Endothelial cell of umbilical vein (primary cell): ENCODE results near the gene PIKFYVE. TPM values are rescaled to one million over a fixed set of nuclear protein-coding genes. Genes with fewer than 3 reads are reported as not detected.

Experiments
- BruUV-seq: library from RNA; stranded (reverse); fragments of 400-500 nt; replicated peaks from 2 replicates; lab custom pipeline; 2021; lab: Mats Ljungman, UMichigan
- CTCF ChIA-PET: fragments of 300-600, 350-600 bp; sonication (Branson Sonifier 250); formaldehyde crosslinking; loops from one replicate; lab custom pipeline; 2021; ENCODE audit warnings: antibody characterized with exemption, inconsistent platforms; lab: Charles Lee
- POLR2A ChIA-PET: fragments of 300-600, 350-600 bp; sonication (Branson Sonifier 250); formaldehyde crosslinking; loops from one replicate; lab custom pipeline; 2021; ENCODE audit warnings: antibody characterized with exemption, inconsistent platforms; lab: Charles Lee
- DNase-seq: peaks from one replicate; pipeline ENCODE4 v3.0.0-alpha.2; 2011; ENCODE audit warnings: low read depth, low spot score
- FAIRE-seq: peaks from 2 replicates; lab custom pipeline; 2011; peaks lifted over from hg19 to GRCh38; lab: Jason Lieb, UNC
- H2AFZ ChIP-seq: 2 replicates; pipeline ENCODE4 v1.6.0; 2012; ENCODE audit warnings: low read depth, low read length, control low read depth, inconsistent platforms
- H3K27ac ChIP-seq: 2 replicates; pipeline ENCODE4 v1.5.1; 2011; ENCODE audit warnings: low read depth, mild to moderate bottlenecking, control low read depth, low read length, moderate library complexity; ENCODE audit not compliant: insufficient read depth
- H3K27me3 ChIP-seq, 2 experiments: 2 replicates each; pipeline versions ENCODE4 v1.6.0 to v1.6.1; 2011; ENCODE audit warnings: low read length in 2 of 2, mixed read lengths in 1 of 2; ENCODE audit not compliant: control insufficient read depth in 2 of 2, insufficient read depth in 2 of 2
- H3K36me3 ChIP-seq, 2 experiments: 2 replicates in 1 of 2; 3 replicates in 1 of 2; pipeline ENCODE4 v1.5.1; 2011; ENCODE audit warnings: low read length in 2 of 2, mild to moderate bottlenecking in 1 of 2, moderate library complexity in 1 of 2; ENCODE audit not compliant: control insufficient read depth in 2 of 2, insufficient read depth in 2 of 2; ENCODE audit errors: extremely low read depth in 1 of 2
- H3K4me1 ChIP-seq: 3 replicates; pipeline ENCODE4 v1.5.1; 2011; ENCODE audit warnings: mild to moderate bottlenecking, low read length; ENCODE audit not compliant: control insufficient read depth, insufficient read depth; ENCODE audit errors: extremely low read depth
- H3K4me2 ChIP-seq: 2 replicates; pipeline ENCODE4 v1.6.1; 2011; ENCODE audit warnings: low read length, control low read depth, mixed read lengths; ENCODE audit not compliant: insufficient read depth
- H3K4me3 ChIP-seq, 3 experiments: fragments of 200-600 bp in 1 of 3; sonication (generic), shearing (Covaris generic) in 1 of 3; replicated peaks in 1 of 3; 2 replicates each; pipeline ENCODE4 v1.5.1; 2011 to 2016; ENCODE audit warnings: control low read depth in 3 of 3, low read length in 3 of 3, mild to moderate bottlenecking in 2 of 3, inconsistent platforms in 1 of 3, low read depth in 1 of 3, moderate library complexity in 1 of 3; ENCODE audit not compliant: insufficient read depth in 1 of 3
- H3K79me2 ChIP-seq: 2 replicates; pipeline ENCODE4 v1.6.0; 2012; ENCODE audit warnings: low read length, inconsistent platforms; ENCODE audit not compliant: control insufficient read depth, insufficient read depth
- H3K9ac ChIP-seq: replicated peaks from 2 replicates; pipeline ENCODE3; 2011; ENCODE audit warnings: low read length, control low read depth; ENCODE audit not compliant: insufficient read depth; ENCODE audit errors: extremely low read depth
- H3K9me1 ChIP-seq: replicated peaks from 3 replicates; pipeline ENCODE4 v1.6.0; 2011; ENCODE audit warnings: mild to moderate bottlenecking, low read length; ENCODE audit not compliant: control insufficient read depth, insufficient read depth; ENCODE audit errors: extremely low read depth
- H3K9me3 ChIP-seq: replicated peaks from 2 replicates; pipeline ENCODE4 v1.5.1; 2012; ENCODE audit warnings: low read length, inconsistent platforms; ENCODE audit not compliant: control insufficient read depth, insufficient read depth
- H4K20me1 ChIP-seq: replicated peaks from 2 replicates; pipeline ENCODE3; 2011; ENCODE audit warnings: mild to moderate bottlenecking, low read length; ENCODE audit not compliant: control insufficient read depth, insufficient read depth; ENCODE audit errors: extremely low read depth
- EZH2 ChIP-seq: IDR thresholded peaks from 2 replicates; pipeline ENCODE4 v1.6.1; 2012; ENCODE audit warnings: borderline replicate concordance, low read depth, mild to moderate bottlenecking, moderate library complexity, low read length, inconsistent platforms; ENCODE audit not compliant: severe bottlenecking
- FOS ChIP-seq: IDR thresholded peaks from 2 replicates; pipeline ENCODE4 v1.6.1; 2011; ENCODE audit warnings: mild to moderate bottlenecking, low read length, moderate library complexity, borderline replicate concordance; ENCODE audit not compliant: insufficient read depth
- POLR2A ChIP-seq: IDR thresholded peaks from 2 replicates; pipeline ENCODE4 v1.6.1; 2012; ENCODE audit warnings: low read depth, mild to moderate bottlenecking, control low read depth, low read length
- POLR2AphosphoS5 ChIP-seq: IDR thresholded peaks from 2 replicates; pipeline ENCODE4 v1.6.1; 2012; ENCODE audit warnings: low read depth, mild to moderate bottlenecking, control low read depth, low read length, moderate library complexity; ENCODE audit not compliant: insufficient read depth
- dilution Hi-C: fragments of 300-500 bp; cut with MboI; formaldehyde crosslinking; loops from one replicate; pipeline ENCODE4 v1.15.0; 2019; ENCODE audit warnings: low sequenced_read_pairs; ENCODE audit not compliant: extremely low pct_ligation_motif_present
- intact Hi-C: fragments of 100-400 bp; cut with micrococcal nuclease; formaldehyde crosslinking; loops from one replicate; pipeline ENCODE4 v1.10.0; 2022
- polyA plus RNA-seq, 4 experiments: library from polyadenylated mRNA; depleted of rRNA in 3 of 4; stranded (reverse) in 3 of 4; unstranded in 1 of 4; fragments of >200 nt; gene quantifications; 2 replicates each; pipeline versions ENCODE4 v1.2.1 to v1.2.3, GENCODE V29; 2011 to 2012; ENCODE audit warnings: missing spikeins in 1 of 4
- total RNA-seq: library from RNA; stranded (reverse); gene quantifications from 2 replicates; pipeline ENCODE4 v1.2.3, GENCODE V29; 2021
- TF ChIP-seq, protein P1 (sequence below), 2 donors: IDR thresholded peaks; 1 replicate in 1 of 2; 2 replicates in 1 of 2; pipeline ENCODE4 v1.5.1; 2011; ENCODE audit warnings: low read length in 2 of 2, mild to moderate bottlenecking in 2 of 2, moderate library complexity in 2 of 2, control low read depth in 1 of 2, inconsistent platforms in 1 of 2, low read depth in 1 of 2; ENCODE audit not compliant: insufficient read depth in 1 of 2; ENCODE audit errors: extremely low read depth in 1 of 2

PIKFYVE gene
- total and polyA plus RNA-seq, 2 donors (not counting 3 experiments of a cell fraction or from before 2014, with no cell fraction given): 9.0 to 28.2 TPM

DNA sequence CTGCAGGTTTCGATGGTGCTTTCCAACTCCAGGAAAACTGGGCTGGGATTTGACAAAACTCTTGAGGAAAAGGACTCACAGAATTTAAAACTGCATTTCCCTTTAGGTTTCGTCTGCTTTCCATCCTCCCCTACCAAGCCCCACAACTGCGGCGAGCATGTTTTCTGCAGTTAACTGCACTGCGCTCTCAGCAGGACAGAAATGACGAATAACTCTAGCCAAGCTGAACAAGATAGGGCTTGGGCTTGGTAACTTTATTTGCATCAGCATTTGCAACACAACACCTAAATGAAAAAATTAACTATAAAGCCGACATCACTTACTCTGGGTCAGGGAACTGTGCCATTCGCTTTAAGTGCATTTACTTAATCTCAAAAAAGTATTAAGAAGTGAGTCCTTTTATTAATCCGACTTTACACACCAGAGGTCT, 669 bp upstream of the PIKFYVE start:
- Histone ChIP-seq H3K9me3 (no peaks in the 10 kb centered on the region), H3K9me1 (no peaks in the 10 kb centered on the region), H3K9ac (peak overlapping the region; percentile 58), H2AFZ (peak overlapping the region; percentile 85), H3K4me2 (peak overlapping the region; percentile 89), H3K27me3 (no peaks in the 10 kb centered on the region), H3K4me3 (peak overlapping the region; percentile 13 to 94 (median 92)), H3K79me2 (peaks cover 38% of the 10 kb centered on the region), H4K20me1 (no peaks in the 10 kb centered on the region), H3K4me1 (peaks cover 24% of the 10 kb centered on the region), H3K36me3 (no peaks in the 10 kb centered on the region), H3K27ac (peak overlapping the region; percentile 85)
- DNase-seq: no peak
- TF ChIP-seq FOS (peak; percentile 19), POLR2AphosphoS5 (no peak), EZH2 (no peak), POLR2A (peak; percentile 12)
- dilution Hi-C loops: no loop called here
- peak; percentile 80 for FAIRE-seq
- intact Hi-C loops: no loop called here
- ChIA-PET CTCF (interaction anchor here (2.5 to 3.2 kb wide), 2 partner anchors 12 to 89 kb away, joined by 8 to 62 read pairs; partner anchors contain the start of gene IDH1), POLR2A (interaction anchor here (0.6 to 1.2 kb wide), 3 partner anchors 11 to 240 kb away, joined by 3 to 8 read pairs (median 3); partner anchors contain the start of genes IDH1 and PLEKHM3)
- BruUV-seq: TSS peak; percentile 81

DNA sequence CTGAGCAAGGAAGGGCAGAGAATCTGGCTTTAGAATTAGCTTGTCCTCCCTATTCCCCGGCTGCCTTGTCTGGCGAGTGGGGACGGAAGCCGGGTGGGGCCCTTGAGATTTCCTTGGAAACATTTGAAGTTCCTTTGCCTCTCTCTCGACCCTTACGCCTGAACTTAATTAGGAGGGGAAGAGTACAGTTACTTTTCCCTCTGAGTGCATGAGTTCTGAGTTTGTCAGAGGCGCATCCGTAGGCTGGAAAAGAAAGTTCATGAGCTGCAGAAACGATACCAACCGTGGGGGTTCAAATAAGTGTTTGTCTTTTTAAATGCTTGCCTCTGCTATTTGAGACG, 468 bp downstream of the PIKFYVE start:
- H3K9me1 ChIP-seq: no peaks in the 10 kb centered on the region
- TF ChIP-seq, protein P1, sequence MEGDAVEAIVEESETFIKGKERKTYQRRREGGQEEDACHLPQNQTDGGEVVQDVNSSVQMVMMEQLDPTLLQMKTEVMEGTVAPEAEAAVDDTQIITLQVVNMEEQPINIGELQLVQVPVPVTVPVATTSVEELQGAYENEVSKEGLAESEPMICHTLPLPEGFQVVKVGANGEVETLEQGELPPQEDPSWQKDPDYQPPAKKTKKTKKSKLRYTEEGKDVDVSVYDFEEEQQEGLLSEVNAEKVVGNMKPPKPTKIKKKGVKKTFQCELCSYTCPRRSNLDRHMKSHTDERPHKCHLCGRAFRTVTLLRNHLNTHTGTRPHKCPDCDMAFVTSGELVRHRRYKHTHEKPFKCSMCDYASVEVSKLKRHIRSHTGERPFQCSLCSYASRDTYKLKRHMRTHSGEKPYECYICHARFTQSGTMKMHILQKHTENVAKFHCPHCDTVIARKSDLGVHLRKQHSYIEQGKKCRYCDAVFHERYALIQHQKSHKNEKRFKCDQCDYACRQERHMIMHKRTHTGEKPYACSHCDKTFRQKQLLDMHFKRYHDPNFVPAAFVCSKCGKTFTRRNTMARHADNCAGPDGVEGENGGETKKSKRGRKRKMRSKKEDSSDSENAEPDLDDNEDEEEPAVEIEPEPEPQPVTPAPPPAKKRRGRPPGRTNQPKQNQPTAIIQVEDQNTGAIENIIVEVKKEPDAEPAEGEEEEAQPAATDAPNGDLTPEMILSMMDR (IDR thresholded peaks at IDR 0.05; ENCODE audit: extremely low read depth in 1 of 2, insufficient read depth in 1 of 2, low read depth in 1 of 2, low read length in 2 of 2): no peak
- no peak for TF ChIP-seq POLR2A
- DNase-seq (no peak), FAIRE-seq (no peak)
- H3K9ac ChIP-seq: peak overlapping the region; percentile 96
- BruUV-seq: no TSS peak
- no peaks in the 10 kb centered on the region for H4K20me1 ChIP-seq
- dilution Hi-C loops (no loop called here), intact Hi-C loops (loop anchor here (1.0 kb wide), 1 partner anchor 11 kb away; the partner anchor contains the start of gene IDH1)
- peak overlapping the region; percentile 92 to 94 (median 94) for H3K4me3 ChIP-seq
- POLR2A ChIA-PET: interaction anchor here (0.9 to 1.2 kb wide), 2 partner anchors 12 to 241 kb away, joined by 3 to 8 read pairs; partner anchors contain the start of genes IDH1 and PLEKHM3
- H3K4me1 ChIP-seq: peaks cover 24% of the 10 kb centered on the region
- peak overlapping the region; percentile 85 for H3K27ac ChIP-seq
- no peaks in the 10 kb centered on the region for H3K27me3 ChIP-seq
- H3K79me2 ChIP-seq: peaks cover 42% of the 10 kb centered on the region
- peak overlapping the region; percentile 23 for H2AFZ ChIP-seq
- H3K9me3 ChIP-seq: no peaks in the 10 kb centered on the region
- H3K4me2 ChIP-seq: peak overlapping the region; percentile 93
- H3K36me3 ChIP-seq: peaks cover 0 to 2% of the 10 kb centered on the region in 2 experiments
- CTCF ChIA-PET: interaction anchor here (0.8 to 3.2 kb wide), 3 partner anchors 13 to 90 kb away, joined by 3 to 62 read pairs (median 8); partner anchors contain the start of gene IDH1
